Glutamatergic neuron (in vitro differentiated cells): Measurements from ENCODE around the gene FPGS. TPM values are rescaled to one million over a fixed set of nuclear protein-coding genes. Genes with fewer than 3 reads are reported as not detected.

ENCODE experiments used
- DNase-seq: peaks from one replicate; pipeline ENCODE4 v3.0.0; 2022
- H3K27ac Mint-ChIP-seq: one replicate; pipeline ENCODE4 v1.8.0; 2020; ENCODE audit warnings: mild to moderate bottlenecking, mixed read lengths, inconsistent platforms; ENCODE audit not compliant: unreplicated experiment
- H3K27me3 Mint-ChIP-seq: one replicate; pipeline ENCODE4 v1.8.0; 2020; ENCODE audit warnings: mild to moderate bottlenecking, moderate library complexity, mixed read lengths, inconsistent platforms; ENCODE audit not compliant: unreplicated experiment
- H3K36me3 Mint-ChIP-seq: one replicate; pipeline ENCODE4 v1.8.0; 2020; ENCODE audit warnings: mild to moderate bottlenecking, mixed read lengths, inconsistent platforms; ENCODE audit not compliant: unreplicated experiment
- H3K4me1 Mint-ChIP-seq: one replicate; pipeline ENCODE4 v1.8.0; 2020; ENCODE audit warnings: mild to moderate bottlenecking, low read depth, mixed read lengths, inconsistent platforms; ENCODE audit not compliant: unreplicated experiment
- H3K4me3 Mint-ChIP-seq: one replicate; pipeline ENCODE4 v1.8.0; 2020; ENCODE audit warnings: mild to moderate bottlenecking, mixed read lengths, inconsistent platforms; ENCODE audit not compliant: unreplicated experiment
- H3K9me3 Mint-ChIP-seq: one replicate; pipeline ENCODE4 v1.8.0; 2020; ENCODE audit warnings: mild to moderate bottlenecking, moderate library complexity, mixed read lengths, inconsistent platforms; ENCODE audit not compliant: unreplicated experiment
- CTCF ChIP-seq: fragments of 200-600 bp; sonication (generic); IDR thresholded peaks from one replicate; pipeline ENCODE4 v1.5.0; 2021; ENCODE audit not compliant: partially characterized antibody, unreplicated experiment
- total RNA-seq: library from RNA; stranded (reverse); fragmentation: NEBNext Ultra II Directional; extraction: Animal tissue kit (Norgen Biotek cat#: 25700); gene quantifications from one replicate; pipeline ENCODE4 v1.2.1, GENCODE V29; 2021; ENCODE audit not compliant: unreplicated experiment

Gene FPGS
- total RNA-seq, 1 donor from 2014 or later: 44.2 TPM

- Mint-ChIP-seq H3K27ac (no peak overlapping the region), H3K4me3 (no peak overlapping the region), H3K36me3 (no peaks in the 10 kb centered on the region), H3K9me3 (peaks cover 2% of the 10 kb centered on the region), H3K27me3 (peaks cover 4% of the 10 kb centered on the region), H3K4me1 (peaks cover 6% of the 10 kb centered on the region)
- DNase-seq: no peak
- TF ChIP-seq CTCF: no peak
Measured at GRCh38 chr9:127816362-127816725, 13.7 kb downstream of the FPGS start.

- Mint-ChIP-seq H3K27me3 (peaks cover 4% of the 10 kb centered on the region), H3K4me1 (peaks cover 6% of the 10 kb centered on the region), H3K27ac (no peak overlapping the region), H3K9me3 (peaks cover 2% of the 10 kb centered on the region), H3K4me3 (no peak overlapping the region), H3K36me3 (no peaks in the 10 kb centered on the region)
- TF ChIP-seq CTCF: no peak
- no peak for DNase-seq
Measured at GRCh38 chr9:127816728-127817127, 14.0 kb downstream of the FPGS start.

GRCh38 chr9:127817881-127818434, 15.3 kb downstream of the FPGS start:
- Mint-ChIP-seq H3K36me3 (no peaks in the 10 kb centered on the region), H3K4me1 (peaks cover 6% of the 10 kb centered on the region), H3K27ac (peak overlapping the region; percentile 62), H3K9me3 (peaks cover 2% of the 10 kb centered on the region), H3K27me3 (peaks cover 4% of the 10 kb centered on the region), H3K4me3 (no peak overlapping the region)
- no peak for DNase-seq
- TF ChIP-seq CTCF: no peak

DNA sequence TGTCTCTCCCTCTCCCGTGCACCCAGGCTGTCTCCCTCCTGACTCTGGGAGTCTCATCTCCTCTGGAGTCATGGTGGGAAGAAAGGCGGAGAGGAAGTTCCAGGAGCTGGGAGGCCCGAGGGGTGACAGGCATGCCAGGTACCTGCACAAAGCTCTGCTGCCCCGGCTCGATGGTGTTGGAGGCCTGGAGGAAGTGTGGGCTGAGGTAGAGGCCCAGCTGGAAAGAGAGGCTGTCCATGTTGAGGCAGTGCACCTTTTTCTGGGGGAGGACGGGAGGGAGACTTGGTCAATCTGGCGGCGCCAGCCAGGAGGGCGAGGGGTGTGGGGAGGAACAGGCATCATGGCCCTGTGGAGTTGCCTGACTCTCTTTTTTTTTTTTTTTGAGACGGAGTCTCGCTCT, 15.9 kb downstream of the FPGS start:
- Mint-ChIP-seq H3K27me3 (peaks cover 4% of the 10 kb centered on the region), H3K4me1 (peaks cover 6% of the 10 kb centered on the region), H3K9me3 (peaks cover 2% of the 10 kb centered on the region), H3K4me3 (no peak overlapping the region), H3K36me3 (no peaks in the 10 kb centered on the region), H3K27ac (no peak overlapping the region)
- TF ChIP-seq CTCF: no peak
- DNase-seq: no peak

DNA sequence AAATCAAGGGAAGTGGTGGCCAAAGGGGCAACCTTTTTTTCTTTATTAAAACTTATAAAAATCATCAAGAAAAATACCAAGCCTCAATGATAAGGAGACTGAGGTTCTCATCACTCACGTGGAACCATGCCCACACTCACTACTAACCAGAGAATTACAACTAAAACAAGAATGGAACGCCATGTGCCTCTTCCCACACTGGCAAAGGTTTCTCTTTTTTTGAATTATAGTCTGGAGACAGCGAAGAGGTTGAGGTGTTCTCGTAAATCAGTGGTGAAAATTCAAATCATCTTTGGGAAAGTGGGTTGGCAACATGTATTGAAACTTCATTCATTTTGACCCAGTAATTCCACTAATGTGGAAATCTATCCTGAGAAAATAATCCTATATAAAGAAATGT, 19.4 kb downstream of the FPGS start:
- Mint-ChIP-seq H3K27me3 (peaks cover 9% of the 10 kb centered on the region), H3K4me1 (peaks cover 6% of the 10 kb centered on the region), H3K36me3 (no peaks in the 10 kb centered on the region), H3K4me3 (no peak overlapping the region), H3K9me3 (peaks cover 2% of the 10 kb centered on the region), H3K27ac (no peak overlapping the region)
- no peak for DNase-seq
- TF ChIP-seq CTCF: no peak
